Measurements from ENCODE around the gene ABCD4. TPM values are rescaled to one million over a fixed set of nuclear protein-coding genes. Genes with fewer than 3 reads are reported as not detected.
A peak's percentile ranks its signal among the peaks of the same experiment; 100 is the strongest.

The ABCD4 gene
- total and polyA plus RNA-seq, 2 experiments from 2014 or later: 60.5 to 73.1 TPM

GRCh38 chr14:74299061-74299545 lies 3.6 kb downstream of the ABCD4 start:
- ATAC-seq: no peak

GRCh38 chr14:74297986-74298385 lies 4.7 kb downstream of the ABCD4 start:
- Histone ChIP-seq H3K4me3 (no peak overlapping the region), H3K79me2 (replicated peaks; ENCODE audit: insufficient read depth) (peaks cover 64% of the 10 kb centered on the region), H2AFZ (no peak overlapping the region), H3K4me1 (ENCODE audit: insufficient read depth) (0 out of 2 replicates have a peak, but pooled peaks cover 4% of the 10 kb centered on the region), H3K27me3 (ENCODE audit: insufficient read depth) (no peaks in the 10 kb centered on the region), H3F3A (replicated peaks; ENCODE audit: low read depth) (peaks cover 13% of the 10 kb centered on the region; the same call in 1 of the 2 replicates), H3K36me3 (ENCODE audit: insufficient read depth) (peaks cover 20% of the 10 kb centered on the region), H3K9me2 (ENCODE audit: insufficient read depth) (no peaks in the 10 kb centered on the region), H3K27ac (ENCODE audit: low read depth) (no peak overlapping the region), H3K4me2 (no peak overlapping the region), H4K20me1 (replicated peaks; ENCODE audit: insufficient read depth) (peaks cover 39% of the 10 kb centered on the region)
- no peak for DNase-seq (ENCODE audit: low spot score)
- ATAC-seq: no peak
- Mint-ChIP-seq H3K27me3 (ENCODE audit: insufficient read depth, low read depth, poor library complexity) (peaks cover 9% of the 10 kb centered on the region), H3K36me3 (ENCODE audit: low read depth) (peaks cover 56% of the 10 kb centered on the region), H3K9me3 (no peaks in the 10 kb centered on the region), H3K27ac (0 out of 2 replicates have a peak overlapping the region, but pooled peaks have one; percentile 23), H3K4me3 (no peak overlapping the region; the same call in 2 of the 3 replicates), H3K4me1 (peaks cover 30% of the 10 kb centered on the region)
- TF ChIP-seq, protein P1, sequence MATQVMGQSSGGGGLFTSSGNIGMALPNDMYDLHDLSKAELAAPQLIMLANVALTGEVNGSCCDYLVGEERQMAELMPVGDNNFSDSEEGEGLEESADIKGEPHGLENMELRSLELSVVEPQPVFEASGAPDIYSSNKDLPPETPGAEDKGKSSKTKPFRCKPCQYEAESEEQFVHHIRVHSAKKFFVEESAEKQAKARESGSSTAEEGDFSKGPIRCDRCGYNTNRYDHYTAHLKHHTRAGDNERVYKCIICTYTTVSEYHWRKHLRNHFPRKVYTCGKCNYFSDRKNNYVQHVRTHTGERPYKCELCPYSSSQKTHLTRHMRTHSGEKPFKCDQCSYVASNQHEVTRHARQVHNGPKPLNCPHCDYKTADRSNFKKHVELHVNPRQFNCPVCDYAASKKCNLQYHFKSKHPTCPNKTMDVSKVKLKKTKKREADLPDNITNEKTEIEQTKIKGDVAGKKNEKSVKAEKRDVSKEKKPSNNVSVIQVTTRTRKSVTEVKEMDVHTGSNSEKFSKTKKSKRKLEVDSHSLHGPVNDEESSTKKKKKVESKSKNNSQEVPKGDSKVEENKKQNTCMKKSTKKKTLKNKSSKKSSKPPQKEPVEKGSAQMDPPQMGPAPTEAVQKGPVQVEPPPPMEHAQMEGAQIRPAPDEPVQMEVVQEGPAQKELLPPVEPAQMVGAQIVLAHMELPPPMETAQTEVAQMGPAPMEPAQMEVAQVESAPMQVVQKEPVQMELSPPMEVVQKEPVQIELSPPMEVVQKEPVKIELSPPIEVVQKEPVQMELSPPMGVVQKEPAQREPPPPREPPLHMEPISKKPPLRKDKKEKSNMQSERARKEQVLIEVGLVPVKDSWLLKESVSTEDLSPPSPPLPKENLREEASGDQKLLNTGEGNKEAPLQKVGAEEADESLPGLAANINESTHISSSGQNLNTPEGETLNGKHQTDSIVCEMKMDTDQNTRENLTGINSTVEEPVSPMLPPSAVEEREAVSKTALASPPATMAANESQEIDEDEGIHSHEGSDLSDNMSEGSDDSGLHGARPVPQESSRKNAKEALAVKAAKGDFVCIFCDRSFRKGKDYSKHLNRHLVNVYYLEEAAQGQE (IDR thresholded peaks at IDR 0.05; ENCODE audit: unreplicated experiment): no peak
- TF ChIP-seq, protein P2, sequence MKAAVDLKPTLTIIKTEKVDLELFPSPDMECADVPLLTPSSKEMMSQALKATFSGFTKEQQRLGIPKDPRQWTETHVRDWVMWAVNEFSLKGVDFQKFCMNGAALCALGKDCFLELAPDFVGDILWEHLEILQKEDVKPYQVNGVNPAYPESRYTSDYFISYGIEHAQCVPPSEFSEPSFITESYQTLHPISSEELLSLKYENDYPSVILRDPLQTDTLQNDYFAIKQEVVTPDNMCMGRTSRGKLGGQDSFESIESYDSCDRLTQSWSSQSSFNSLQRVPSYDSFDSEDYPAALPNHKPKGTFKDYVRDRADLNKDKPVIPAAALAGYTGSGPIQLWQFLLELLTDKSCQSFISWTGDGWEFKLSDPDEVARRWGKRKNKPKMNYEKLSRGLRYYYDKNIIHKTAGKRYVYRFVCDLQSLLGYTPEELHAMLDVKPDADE (IDR thresholded peaks at IDR 0.05): no peak
- TF ChIP-seq ZNF114 (CRISPR knock-in tag; IDR thresholded peaks at IDR 0.05) (no peak), STAT1 (IDR thresholded peaks at IDR 0.05; ENCODE audit: unreplicated experiment) (no peak), EZH2 (IDR thresholded peaks at IDR 0.05; ENCODE audit: low read depth, unreplicated experiment) (no peak), EZH2phosphoT487 (IDR thresholded peaks at IDR 0.05; ENCODE audit: unreplicated experiment) (no peak), ZNF462 (CRISPR knock-in tag; IDR thresholded peaks at IDR 0.05) (no peak), ZNF331 (CRISPR knock-in tag; IDR thresholded peaks at IDR 0.05; ENCODE audit: low read depth) (no peak), NANOG (IDR thresholded peaks at IDR 0.05; ENCODE audit: borderline replicate concordance) (no peak), JUNB (IDR thresholded peaks at IDR 0.05; ENCODE audit: unreplicated experiment) (no peak), CREB1 (CRISPR knock-in tag; IDR thresholded peaks at IDR 0.05; ENCODE audit: low read depth) (no peak)

More at GRCh38 chr14:74299061-74299545, 3.6 kb downstream of the ABCD4 start:
- Histone ChIP-seq H2AFZ (no peak overlapping the region), H3K27me3 (ENCODE audit: insufficient read depth) (no peaks in the 10 kb centered on the region), H3F3A (replicated peaks; ENCODE audit: low read depth) (peaks cover 5% of the 10 kb centered on the region; the same call in 1 of the 2 replicates), H4K20me1 (replicated peaks; ENCODE audit: insufficient read depth) (peaks cover 28% of the 10 kb centered on the region), H3K36me3 (ENCODE audit: insufficient read depth) (peaks cover 20% of the 10 kb centered on the region), H3K4me2 (no peak overlapping the region), H3K4me3 (no peak overlapping the region), H3K27ac (ENCODE audit: low read depth) (no peak overlapping the region), H3K79me2 (replicated peaks; ENCODE audit: insufficient read depth) (peaks cover 53% of the 10 kb centered on the region), H3K9me2 (ENCODE audit: insufficient read depth) (no peaks in the 10 kb centered on the region), H3K4me1 (ENCODE audit: insufficient read depth) (0 out of 2 replicates have a peak, but pooled peaks cover 4% of the 10 kb centered on the region)
- no peak for DNase-seq (ENCODE audit: low spot score)
- Mint-ChIP-seq H3K4me1 (peaks cover 29% of the 10 kb centered on the region), H3K4me3 (no peak overlapping the region), H3K9me3 (no peaks in the 10 kb centered on the region), H3K36me3 (ENCODE audit: low read depth) (peaks cover 49% of the 10 kb centered on the region), H3K27ac (no peak overlapping the region; the same call in 1 of the 2 replicates), H3K27me3 (ENCODE audit: insufficient read depth, low read depth, poor library complexity) (peaks cover 10% of the 10 kb centered on the region)
- TF ChIP-seq EZH2phosphoT487 (IDR thresholded peaks at IDR 0.05; ENCODE audit: unreplicated experiment): no peak
